Stimulated activated naive CD8-positive, alpha-beta T cell treated with anti-CD3 and anti-CD28 coated beads, Interleukin-15, amount 100 ng/mL, for 72 hours (primary cell): ENCODE measurements around the gene WDR64.

Experiments used
- ATAC-seq: fragments of 150-1000 bp; cut with Tn5 transposase; 2 replicates; pipeline ENCODE4 v1.10.0; 2021; ENCODE audit warnings: mild to moderate bottlenecking, moderate library complexity
- DNase-seq, 2 donors: peaks; one replicate each; pipeline ENCODE4 v3.0.0; 2021 to 2022
- H3K27ac Mint-ChIP-seq, 2 donors: one replicate each; pipeline ENCODE4 v1.8.0; 2022; ENCODE audit warnings: mild to moderate bottlenecking in 2 of 2, mixed read lengths in 2 of 2, moderate library complexity in 2 of 2
- H3K27me3 Mint-ChIP-seq: one replicate; pipeline ENCODE4 v1.8.0; 2022; ENCODE audit warnings: mixed read lengths
- H3K4me1 Mint-ChIP-seq: one replicate; pipeline ENCODE4 v1.8.0; 2022; ENCODE audit warnings: mild to moderate bottlenecking, mixed read lengths
- H3K4me3 Mint-ChIP-seq, 2 donors: one replicate each; pipeline ENCODE4 v1.8.0; 2022; ENCODE audit warnings: mild to moderate bottlenecking in 2 of 2, mixed read lengths in 2 of 2, moderate library complexity in 1 of 2
- H3K9me3 Mint-ChIP-seq, 2 donors: one replicate each; pipeline ENCODE4 v1.8.0; 2022; ENCODE audit warnings: mixed read lengths in 2 of 2

WDR64 gene

GRCh38 chr1:241849345-241849695 is 197.2 kb downstream of the WDR64 start:
- Mint-ChIP-seq H3K9me3 (no peaks in the 10 kb centered on the region), H3K27ac (no peak overlapping the region), H3K27me3 (no peaks in the 10 kb centered on the region), H3K4me3 (peak overlapping the region; percentile 99), H3K4me1 (peaks cover 24% of the 10 kb centered on the region)
- DNase-seq = no peak
- ATAC-seq = no peak
